Urothelium cell line (cell line): ENCODE results near the gene DGUOK.
"Not testable (repeated sequence)": the region's sequence is repeated elsewhere in the genome, so short reads cannot be mapped to it uniquely, and the experiment has no call there.

Source experiments
- DNase-seq: peaks from one replicate; pipeline ENCODE4 v3.0.0; 2011; ENCODE audit warnings: low spot score, mixed read lengths
- FAIRE-seq: peaks from 2 replicates; lab custom pipeline; 2011; peaks lifted over from hg19 to GRCh38; lab: Jason Lieb, UNC

Gene DGUOK

GRCh38 chr2:73919596-73920228 lies 7.0 kb upstream of the DGUOK start:
- DNase-seq (no peak), FAIRE-seq (no peak)

GRCh38 chr2:73920577-73921545 lies 5.8 kb upstream of the DGUOK start:
- no peak for FAIRE-seq
- DNase-seq: no peak

GRCh38 chr2:73921581-73921980 lies 5.1 kb upstream of the DGUOK start:
- FAIRE-seq: no peak
- no peak for DNase-seq

GRCh38 chr2:73922681-73923080 lies 4.0 kb upstream of the DGUOK start:
- no peak for FAIRE-seq
- DNase-seq: no peak

GRCh38 chr2:73925033-73925704 lies 1.5 kb upstream of the DGUOK start:
- FAIRE-seq (no peak), DNase-seq (no peak)

- FAIRE-seq (no peak), DNase-seq (no peak)
Observed at GRCh38 chr2:73925853-73926492, 707 bp upstream of the DGUOK start.

GRCh38 chr2:73927344-73927743 lies 664 bp downstream of the DGUOK start:
- FAIRE-seq: no peak
- DNase-seq: no peak

- FAIRE-seq: no peak
- DNase-seq: no peak
Observed at GRCh38 chr2:73928963-73929347, 2.3 kb downstream of the DGUOK start.

- no peak for DNase-seq
- no peak for FAIRE-seq
Observed at GRCh38 chr2:73930386-73930785, 3.7 kb downstream of the DGUOK start.

GRCh38 chr2:73931531-73932500 lies 5.1 kb downstream of the DGUOK start:
- no peak for FAIRE-seq
- DNase-seq: no peak

- DNase-seq (no peak), FAIRE-seq (no peak)
Observed at GRCh38 chr2:73933194-73933593, 6.5 kb downstream of the DGUOK start.

GRCh38 chr2:73935641-73936040 lies 9.0 kb downstream of the DGUOK start:
- no peak for DNase-seq
- FAIRE-seq: no peak

GRCh38 chr2:73937103-73937885 lies 10.6 kb downstream of the DGUOK start:
- no peak for FAIRE-seq

GRCh38 chr2:73937899-73938298 lies 11.2 kb downstream of the DGUOK start:
- FAIRE-seq: no peak
- no peak for DNase-seq

More at GRCh38 chr2:73937103-73937885, 10.6 kb downstream of the DGUOK start:
- DNase-seq: no peak

GRCh38 chr2:73938718-73939352 lies 12.2 kb downstream of the DGUOK start:
- peak; percentile 21 for DNase-seq

GRCh38 chr2:73939419-73939818 lies 12.7 kb downstream of the DGUOK start:
- DNase-seq: peak; percentile 21

More at GRCh38 chr2:73938718-73939352, 12.2 kb downstream of the DGUOK start:
- FAIRE-seq: no peak

GRCh38 chr2:73940066-73940465 lies 13.4 kb downstream of the DGUOK start:
- not testable (repeated sequence) for FAIRE-seq, DNase-seq

More at GRCh38 chr2:73939419-73939818, 12.7 kb downstream of the DGUOK start:
- FAIRE-seq: no peak

GRCh38 chr2:73942664-73943063 lies 16.0 kb downstream of the DGUOK start:
- FAIRE-seq: no peak
- no peak for DNase-seq
